Transverse colon (tissue), 4 donors: ENCODE data around the gene LGALS7. TPM values are rescaled to one million over a fixed set of nuclear protein-coding genes. Genes with fewer than 3 reads are reported as not detected.

Experiments
- DNase-seq: peaks from one replicate; pipeline ENCODE4 v3.0.0-alpha.2; 2019
- H3K27ac ChIP-seq, 4 donors: fragments of 200-600 bp; sonication (generic); 2 replicates each; pipeline ENCODE4 v1.5.1; 2016 to 2018; ENCODE audit warnings: inconsistent platforms in 4 of 4
- H3K27me3 ChIP-seq: fragments of 200-600 bp; sonication (generic); 2 replicates; pipeline ENCODE4 v1.5.1; 2017; ENCODE audit warnings: inconsistent platforms
- H3K36me3 ChIP-seq, 4 donors: fragments of 200-600 bp; sonication (generic); 2 replicates each; pipeline ENCODE4 v1.5.1; 2017 to 2019; ENCODE audit warnings: inconsistent platforms in 4 of 4
- H3K4me1 ChIP-seq, 4 donors: fragments of 200-600 bp; sonication (generic); 2 replicates each; pipeline ENCODE4 v1.5.1; 2017 to 2020; ENCODE audit warnings: inconsistent platforms in 4 of 4
- H3K4me3 ChIP-seq, 4 donors: fragments of 200-600 bp; sonication (generic); 1 replicate in 1 of 4; 2 replicates in 3 of 4; pipeline versions ENCODE4 v1.5.1 to v1.6.1; 2017 to 2019; ENCODE audit warnings: inconsistent platforms in 4 of 4
- H3K9me3 ChIP-seq, 2 donors: fragments of 200-600 bp; sonication (generic); 2 replicates each; pipeline ENCODE4 v1.5.1; 2017 to 2019; ENCODE audit warnings: inconsistent platforms in 2 of 2
- CTCF ChIP-seq, 5 experiments: fragments of 200-600 bp in 3 of 5; fragments of 450-650 bp in 2 of 5; sonication (generic) in 3 of 5; IDR thresholded peaks; 1 replicate in 2 of 5; 2 replicates in 3 of 5; pipeline ENCODE4 v1.5.1; 2016 to 2017; ENCODE audit warnings: antibody characterized with exemption in 5 of 5, inconsistent platforms in 3 of 5, mild to moderate bottlenecking in 2 of 5, moderate library complexity in 1 of 5
- EP300 ChIP-seq: sonication (generic); formaldehyde crosslinking; IDR thresholded peaks from one replicate; pipeline ENCODE4 v1.6.1; 2017; ENCODE audit warnings: antibody characterized with exemption, low read depth
- POLR2A ChIP-seq: fragments of 450-650 bp; IDR thresholded peaks from one replicate; pipeline ENCODE4 v1.6.1; 2016; ENCODE audit warnings: antibody characterized with exemption, mild to moderate bottlenecking, moderate library complexity
- POLR2AphosphoS5 ChIP-seq, 3 donors: sonication (generic); formaldehyde crosslinking; IDR thresholded peaks; one replicate each; pipeline ENCODE4 v1.6.1; 2016; ENCODE audit warnings: antibody characterized with exemption in 3 of 3
- WGBS, 2 donors: methylation state at CpG; one replicate each; pipeline ENCODE4 v1.1.5; 2018; ENCODE audit warnings: low coverage in 1 of 2; 5-methylcytosine and 5-hydroxymethylcytosine counted together
- in situ Hi-C, 4 donors: fragments of 200-750 bp; cut with MboI; loops; one replicate each; pipeline versions ENCODE4 v1.15.0 to v1.15.1; 2017; ENCODE audit warnings: low sequenced_read_pairs in 3 of 4, low pct_ligation_motif_present in 1 of 4, low pct_unique_long_range_greater_than_20kb in 1 of 4
- intact Hi-C: fragments of 100-400 bp; cut with DNase I; formaldehyde crosslinking; loops from one replicate; pipeline ENCODE4 v1.15.1; 2023; ENCODE audit warnings: low total_unique reads
- total RNA-seq, 4 donors: library from RNA; depleted of rRNA; stranded (reverse); fragments of >200 nt; gene quantifications; one replicate each; pipeline ENCODE4 v1.1.0, GENCODE V29; 2016

LGALS7 gene
- total RNA-seq, 4 donors from 2014 or later = not detected

GRCh38 chr19:38726284-38726673 is 47.0 kb downstream of the LGALS7 start:
- Histone ChIP-seq H3K4me3 (no peak overlapping the region), H3K36me3 (peaks cover 0 to 63% (median 35%) of the 10 kb centered on the region in 4 donors), H3K4me1 (peaks cover under 1 to 24% (median 13%) of the 10 kb centered on the region in 4 donors), H3K9me3 (no peaks in the 10 kb centered on the region), H3K27ac (peak overlapping the region in 2 of 4 donors; percentile 6 to 71), H3K27me3 (no peaks in the 10 kb centered on the region)
- DNase-seq = no peak
- 80% methylated on average over 6 of the region's 6 CpGs; no CpG with 5 or more reads in 1 of the 2 donors for WGBS, 2 donors
- in situ Hi-C loops = no loop called here
- intact Hi-C loops = no loop called here
- TF ChIP-seq POLR2A (no peak), CTCF (IDR thresholded peaks at IDR 0.05) (no peak), POLR2AphosphoS5 (IDR thresholded peaks at IDR 0.05) (no peak), EP300 (no peak)

GRCh38 chr19:38725469-38726283 is 47.6 kb downstream of the LGALS7 start:
- Histone ChIP-seq H3K27me3 (no peaks in the 10 kb centered on the region), H3K27ac (peak overlapping the region in 1 of 4 donors; percentile 71), H3K36me3 (peaks cover 0 to 68% (median 35%) of the 10 kb centered on the region in 4 donors), H3K4me1 (peaks cover 0 to 18% (median 7%) of the 10 kb centered on the region in 4 donors), H3K4me3 (no peak overlapping the region), H3K9me3 (no peaks in the 10 kb centered on the region)
- DNase-seq = no peak
- TF ChIP-seq CTCF (IDR thresholded peaks at IDR 0.05) (no peak), POLR2A (no peak), EP300 (no peak), POLR2AphosphoS5 (IDR thresholded peaks at IDR 0.05) (no peak)
- in situ Hi-C loops = no loop called here
- intact Hi-C loops = no loop called here
- WGBS, 2 donors = 89% methylated on average over 18 of the region's 21 CpGs; no CpG with 5 or more reads in 1 of the 2 donors

GRCh38 chr19:38723990-38724854 is 49.1 kb downstream of the LGALS7 start:
- Histone ChIP-seq H3K36me3 (peaks cover 0 to 68% (median 35%) of the 10 kb centered on the region in 4 donors), H3K9me3 (no peaks in the 10 kb centered on the region), H3K4me1 (peaks cover 0 to 7% (median 2%) of the 10 kb centered on the region in 4 donors), H3K4me3 (no peak overlapping the region), H3K27me3 (no peaks in the 10 kb centered on the region), H3K27ac (peak overlapping the region in 1 of 4 donors; percentile 3)
- intact Hi-C loops = loop anchor here (5.0 kb wide), 1 partner anchor 403 kb away; the partner anchor contains the start of gene PAK4
- TF ChIP-seq CTCF (IDR thresholded peaks at IDR 0.05) = no peak
- no peak for TF ChIP-seq EP300
- TF ChIP-seq POLR2A = no peak
- TF ChIP-seq POLR2AphosphoS5 (IDR thresholded peaks at IDR 0.05) = no peak
- no peak for DNase-seq
- WGBS, 2 donors = 92% methylated on average over 33 of the region's 42 CpGs; no CpG with 5 or more reads in 1 of the 2 donors
- in situ Hi-C loops = no loop called here

GRCh38 chr19:38723606-38723965 is 49.7 kb downstream of the LGALS7 start:
- peak overlapping the region in 1 of 4 donors; percentile 54 for H3K27ac ChIP-seq
- no peak for DNase-seq
- intact Hi-C loops = loop anchor here (5.0 kb wide), 1 partner anchor 404 kb away; the partner anchor contains the start of gene PAK4
- H3K4me3 ChIP-seq = no peak overlapping the region
- peaks cover 0 to 68% (median 35%) of the 10 kb centered on the region in 4 donors for H3K36me3 ChIP-seq
- no peaks in the 10 kb centered on the region for H3K9me3 ChIP-seq
- TF ChIP-seq POLR2A = no peak
- TF ChIP-seq POLR2AphosphoS5 (IDR thresholded peaks at IDR 0.05) = no peak
- TF ChIP-seq CTCF (IDR thresholded peaks at IDR 0.05) = no peak
- no peak for TF ChIP-seq EP300
- in situ Hi-C loops = no loop called here
- WGBS, 2 donors = 71% methylated on average over 11 of the region's 11 CpGs; no CpG with 5 or more reads in 1 of the 2 donors
- H3K27me3 ChIP-seq = no peaks in the 10 kb centered on the region
- peaks cover 0 to 7% (median 0%) of the 10 kb centered on the region in 4 donors for H3K4me1 ChIP-seq
